Stimulated activated CD4-positive, alpha-beta T cell treated with anti-CD3 and anti-CD28 coated beads, Interleukin-1b, Interleukin-23, amount 100 ng/mL, for 1 hour (primary cell): ENCODE measurements around the gene ARID3A.

Experiments
- DNase-seq, 2 donors: peaks; one replicate each; pipeline ENCODE4 v3.0.0-alpha.2; 2020; ENCODE audit warnings: low read depth in 2 of 2

Gene ARID3A

GRCh38 chr19:988081-988480 lies 62.2 kb downstream of the ARID3A start:
- no peak for DNase-seq

- DNase-seq = no peak
These were observed 62.7 kb downstream of the ARID3A start for GRCh38 chr19:988510-988909.

GRCh38 chr19:989381-990081 lies 63.7 kb downstream of the ARID3A start:
- no peak for DNase-seq

GRCh38 chr19:990119-990571 lies 64.3 kb downstream of the ARID3A start:
- no peak for DNase-seq

- DNase-seq = no peak
These were observed 64.9 kb downstream of the ARID3A start for GRCh38 chr19:990746-991145.

- peak; percentile 24 to 39 for DNase-seq
These were observed 65.5 kb downstream of the ARID3A start for GRCh38 chr19:991174-991931.

GRCh38 chr19:991932-992669 lies 66.3 kb downstream of the ARID3A start:
- DNase-seq = no peak

- DNase-seq = no peak
These were observed 66.8 kb downstream of the ARID3A start for GRCh38 chr19:992670-993055.

- DNase-seq = no peak
These were observed 67.6 kb downstream of the ARID3A start for GRCh38 chr19:993361-993830.

- no peak for DNase-seq
These were observed 68.1 kb downstream of the ARID3A start for GRCh38 chr19:993831-994393.

- no peak for DNase-seq
These were observed 68.7 kb downstream of the ARID3A start for GRCh38 chr19:994516-994915.

- no peak for DNase-seq
These were observed 69.4 kb downstream of the ARID3A start for GRCh38 chr19:995051-995827.

- DNase-seq = peak; percentile 21 to 66
These were observed 70.4 kb downstream of the ARID3A start for GRCh38 chr19:996051-996838.

- DNase-seq = no peak
These were observed 72.2 kb downstream of the ARID3A start for GRCh38 chr19:998064-998463.

- DNase-seq = no peak
These were observed 73.5 kb downstream of the ARID3A start for GRCh38 chr19:999379-999719.

GRCh38 chr19:1000095-1000494 lies 74.3 kb downstream of the ARID3A start, which contains the start of gene GRIN3B:
Gene GRIN3B (plus strand): TSS chr19:1000419. CDS start chr19:1000438, 19 bp downstream.
- DNase-seq = peak in 1 of 2 donors; percentile 49

- no peak for DNase-seq
These were observed 75.0 kb downstream of the ARID3A start for GRCh38 chr19:1000591-1001537.

- DNase-seq = peak; percentile 25 to 61
These were observed 75.8 kb downstream of the ARID3A start for GRCh38 chr19:1001538-1002166.

- no peak for DNase-seq
These were observed 76.8 kb downstream of the ARID3A start for GRCh38 chr19:1002600-1002999.
